ENCODE results near the gene ZNF845.

GRCh38 chr19:53333066-53333462, 485 bp upstream of the ZNF845 start:
- TF ChIP-seq CTCF (IDR thresholded peaks at IDR 0.05) (no peak), POLR2A (IDR thresholded peaks at IDR 0.05) (no peak)
